Measurements from ENCODE around the gene CNOT4.
"Not testable (repeated sequence)": the region's sequence is repeated elsewhere in the genome, so short reads cannot be mapped to it uniquely, and the experiment has no call there.

Gene CNOT4

GRCh38 chr7:135514856-135515255 is 5.0 kb upstream of the CNOT4 start:
- in situ Hi-C loops (cut with MboI; ENCODE audit: low sequenced_read_pairs): no loop called here

- in situ Hi-C loops (cut with MboI; ENCODE audit: low sequenced_read_pairs): no loop called here
Observed at GRCh38 chr7:135512135-135512887, 2.4 kb upstream of the CNOT4 start.

- in situ Hi-C loops (cut with MboI; ENCODE audit: low sequenced_read_pairs): no loop called here
Observed at GRCh38 chr7:135510592-135511183, 786 bp upstream of the CNOT4 start.

- in situ Hi-C loops (cut with MboI; ENCODE audit: low sequenced_read_pairs): no loop called here
Observed at GRCh38 chr7:135509589-135509838, 388 bp downstream of the CNOT4 start.

GRCh38 chr7:135508883-135509588 is 866 bp downstream of the CNOT4 start:
- in situ Hi-C loops (cut with MboI; ENCODE audit: low sequenced_read_pairs): no loop called here

GRCh38 chr7:135501402-135501801 is 8.5 kb downstream of the CNOT4 start:
- in situ Hi-C loops (cut with MboI; ENCODE audit: low sequenced_read_pairs): no loop called here

GRCh38 chr7:135499818-135500217 is 10.1 kb downstream of the CNOT4 start:
- in situ Hi-C loops (cut with MboI; ENCODE audit: low sequenced_read_pairs): no loop called here

- in situ Hi-C loops (cut with MboI; ENCODE audit: low sequenced_read_pairs): not testable (repeated sequence)
Observed at GRCh38 chr7:135497161-135497560, 12.7 kb downstream of the CNOT4 start.

GRCh38 chr7:135493362-135493761 is 16.5 kb downstream of the CNOT4 start:
- in situ Hi-C loops (cut with MboI; ENCODE audit: low sequenced_read_pairs): no loop called here

- in situ Hi-C loops (cut with MboI; ENCODE audit: low sequenced_read_pairs): no loop called here
Observed at GRCh38 chr7:135492151-135492550, 17.8 kb downstream of the CNOT4 start.

GRCh38 chr7:135490783-135491182 is 19.1 kb downstream of the CNOT4 start:
- in situ Hi-C loops (cut with MboI; ENCODE audit: low sequenced_read_pairs): no loop called here

GRCh38 chr7:135489791-135490190 is 20.1 kb downstream of the CNOT4 start:
- in situ Hi-C loops (cut with MboI; ENCODE audit: low sequenced_read_pairs): no loop called here

- in situ Hi-C loops (cut with MboI; ENCODE audit: low sequenced_read_pairs): no loop called here
Observed at GRCh38 chr7:135486261-135486920, 23.5 kb downstream of the CNOT4 start.

GRCh38 chr7:135481598-135481979 is 28.3 kb downstream of the CNOT4 start:
- in situ Hi-C loops (cut with MboI; ENCODE audit: low sequenced_read_pairs): no loop called here

GRCh38 chr7:135480966-135481597 is 28.8 kb downstream of the CNOT4 start:
- in situ Hi-C loops (cut with MboI; ENCODE audit: low sequenced_read_pairs): no loop called here

- in situ Hi-C loops (cut with MboI; ENCODE audit: low sequenced_read_pairs): no loop called here
Observed at GRCh38 chr7:135475521-135475920, 34.4 kb downstream of the CNOT4 start.

- in situ Hi-C loops (cut with MboI; ENCODE audit: low sequenced_read_pairs): not testable (repeated sequence)
Observed at GRCh38 chr7:135469705-135470104, 40.2 kb downstream of the CNOT4 start.

- in situ Hi-C loops (cut with MboI; ENCODE audit: low sequenced_read_pairs): no loop called here
Observed at GRCh38 chr7:135467207-135467711, 42.6 kb downstream of the CNOT4 start.

- in situ Hi-C loops (cut with MboI; ENCODE audit: low sequenced_read_pairs): no loop called here
Observed at GRCh38 chr7:135466442-135467206, 43.3 kb downstream of the CNOT4 start.

GRCh38 chr7:135463908-135464307 is 46.0 kb downstream of the CNOT4 start:
- in situ Hi-C loops (cut with MboI; ENCODE audit: low sequenced_read_pairs): no loop called here
